Liver (tissue), 9 donors: ENCODE data around the gene IL10. TPM values are rescaled to one million over a fixed set of nuclear protein-coding genes. Genes with fewer than 3 reads are reported as not detected.
A peak's percentile ranks its signal among the peaks of the same experiment; 100 is the strongest.

Experiments used
- DNase-seq: peaks from one replicate; pipeline ENCODE4 v3.0.0-alpha.2; 2017; ENCODE audit warnings: low spot score
- H3K27ac ChIP-seq, 2 donors: one replicate each; pipeline ENCODE4 v1.7.0; 2013; ENCODE audit warnings: inconsistent platforms in 2 of 2, low read length in 2 of 2, control low read depth in 1 of 2, low read depth in 1 of 2, mild to moderate bottlenecking in 1 of 2
- H3K27me3 ChIP-seq, 4 donors: one replicate each; pipeline versions ENCODE4 v1.6.1 to v1.7.0; 2013; ENCODE audit warnings: low read length in 3 of 4, inconsistent platforms in 1 of 4, mild to moderate bottlenecking in 1 of 4, moderate library complexity in 1 of 4; ENCODE audit not compliant: control insufficient read depth in 4 of 4, insufficient read depth in 4 of 4
- H3K36me3 ChIP-seq, 4 donors: one replicate each; pipeline versions ENCODE4 v1.6.1 to v1.7.0; 2013; ENCODE audit warnings: low read length in 3 of 4, mild to moderate bottlenecking in 3 of 4, low read depth in 1 of 4, moderate library complexity in 1 of 4; ENCODE audit not compliant: control insufficient read depth in 4 of 4, insufficient read depth in 3 of 4
- H3K4me1 ChIP-seq, 4 donors: one replicate each; pipeline versions ENCODE4 v1.6.1 to v1.7.0; 2013; ENCODE audit warnings: low read length in 3 of 4, mild to moderate bottlenecking in 3 of 4, moderate library complexity in 1 of 4; ENCODE audit not compliant: control insufficient read depth in 4 of 4, insufficient read depth in 4 of 4
- H3K4me3 ChIP-seq, 3 donors: one replicate each; pipeline versions ENCODE4 v1.6.1 to v1.7.0; 2013; ENCODE audit warnings: low read length in 3 of 3, control low read depth in 1 of 3, low read depth in 1 of 3, mild to moderate bottlenecking in 1 of 3
- H3K9ac ChIP-seq, 2 donors: one replicate each; pipeline ENCODE4 v1.7.0; 2013; ENCODE audit warnings: low read length in 2 of 2, mild to moderate bottlenecking in 2 of 2, moderate library complexity in 2 of 2, control low read depth in 1 of 2, low read depth in 1 of 2
- H3K9me3 ChIP-seq, 4 donors: one replicate each; pipeline versions ENCODE4 v1.6.1 to v1.7.0; 2013; ENCODE audit warnings: low read length in 3 of 4; ENCODE audit not compliant: control insufficient read depth in 4 of 4
- EGR1 ChIP-seq, 2 donors: IDR thresholded peaks; 2 replicates each; pipeline ENCODE4 v1.6.1; 2016 to 2018; ENCODE audit warnings: antibody characterized with exemption in 2 of 2, low read depth in 2 of 2
- FOXA2 ChIP-seq: IDR thresholded peaks from 2 replicates; pipeline ENCODE4 v1.6.1; 2016; ENCODE audit warnings: antibody characterized with exemption
- GABPA ChIP-seq, 2 donors: IDR thresholded peaks in 1 of 2; conservative IDR thresholded peaks in 1 of 2; 2 replicates each; pipeline ENCODE4 v1.6.1; 2016; ENCODE audit warnings: antibody characterized with exemption in 2 of 2, mild to moderate bottlenecking in 1 of 2, moderate library complexity in 1 of 2
- NR2F2 ChIP-seq: IDR thresholded peaks from 2 replicates; pipeline ENCODE4 v1.6.1; 2016; ENCODE audit warnings: antibody characterized with exemption
- RAD21 ChIP-seq, 2 donors: IDR thresholded peaks; 2 replicates each; pipeline ENCODE4 v1.6.1; 2016; ENCODE audit warnings: antibody characterized with exemption in 2 of 2, mild to moderate bottlenecking in 2 of 2
- RXRA ChIP-seq, 2 donors: IDR thresholded peaks; 2 replicates each; pipeline ENCODE4 v1.6.1; 2017 to 2018; ENCODE audit warnings: antibody characterized with exemption in 2 of 2, mild to moderate bottlenecking in 1 of 2
- TAF1 ChIP-seq: conservative IDR thresholded peaks from 2 replicates; pipeline ENCODE4 v1.6.1; 2016; ENCODE audit warnings: antibody characterized with exemption, mild to moderate bottlenecking
- WGBS: extraction: QIAGEN DNeasy Blood & Tissue Kit; methylation state at CpG from one replicate; pipeline ENCODE4 v1.1.7; 2013; 5-methylcytosine and 5-hydroxymethylcytosine counted together
- polyA plus RNA-seq, 2 donors: library from polyadenylated mRNA; stranded (reverse) in 1 of 2; unstranded in 1 of 2; fragments of 200-250 nt in 1 of 2; fragments of >200 nt in 1 of 2; fragmentation: Nextera tagmentation in 1 of 2; extraction: Ambion mirVana in 1 of 2; gene quantifications; one replicate each; pipeline versions ENCODE4 v1.2.1 to v1.2.3, GENCODE V29; 2013 to 2015
- total RNA-seq, 2 donors: library from RNA; depleted of rRNA; stranded (reverse); fragments of >200 nt; gene quantifications; one replicate each; pipeline ENCODE4 v1.2.3, GENCODE V29; 2014
- TF ChIP-seq, protein P1 (sequence below): fragments of 150-350 bp; IDR thresholded peaks from 2 replicates; pipeline ENCODE4 v1.5.1; 2017; ENCODE audit warnings: improper control_type of control experiment, low read depth, low read length; ENCODE audit not compliant: missing input control
- TF ChIP-seq, protein P2 (sequence below): IDR thresholded peaks from 2 replicates; pipeline ENCODE4 v1.6.1; 2016; ENCODE audit warnings: antibody characterized with exemption
- TF ChIP-seq, protein P3 (sequence below): IDR thresholded peaks from 2 replicates; pipeline ENCODE4 v1.6.1; 2016; ENCODE audit warnings: antibody characterized with exemption
- donor health status: healthy.
- donor health status: healthy.
- donor health status: healthy.
- donor health status: healthy.
- donor health status: healthy.

IL10 gene
- total and polyA plus RNA-seq, 4 donors, result 0.23 to 1.4 (median 0.59) TPM

DNA sequence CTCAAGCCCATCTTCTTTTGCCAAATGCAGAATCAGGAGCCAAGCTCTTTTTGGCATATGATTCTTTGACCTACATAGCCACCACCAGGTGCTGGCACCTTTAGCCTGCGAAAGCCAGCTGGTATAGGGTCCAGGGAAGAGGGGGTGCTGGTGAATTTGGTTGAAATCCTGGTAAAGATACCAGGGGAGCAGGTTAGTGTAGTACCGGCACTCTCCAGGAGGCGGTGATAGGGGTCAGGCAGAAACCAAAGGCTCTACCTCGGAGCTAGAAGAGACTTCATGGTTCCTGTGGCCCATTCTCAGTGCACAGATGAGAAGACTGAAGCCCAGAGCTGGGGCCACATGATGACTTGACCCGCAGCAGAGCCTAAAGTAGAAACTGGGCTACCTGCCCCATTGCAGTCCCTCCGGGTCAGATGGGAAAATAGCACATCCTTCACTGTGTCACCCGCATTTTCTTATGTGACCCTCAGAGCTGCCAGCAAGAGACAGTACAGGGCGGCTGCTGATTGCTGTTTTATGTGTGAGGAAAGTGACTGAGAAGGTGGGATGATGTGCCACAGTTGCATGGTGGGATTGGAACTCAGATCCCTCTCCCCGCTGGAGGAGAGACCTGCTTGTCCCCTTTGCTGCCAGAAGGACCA lies 37.7 kb downstream of the IL10 start:
- peak; percentile 76 for DNase-seq
- Histone ChIP-seq H3K27ac (no peak overlapping the region), H3K4me1 (peaks cover 0 to 19% (median 9%) of the 10 kb centered on the region in 4 donors), H3K9ac (no peak overlapping the region), H3K27me3 (no peaks in the 10 kb centered on the region), H3K4me3 (no peak overlapping the region), H3K36me3 (peaks cover 14 to 43% (median 32%) of the 10 kb centered on the region in 4 donors), H3K9me3 (no peaks in the 10 kb centered on the region)
- peak; percentile 76 to 84 for TF ChIP-seq RAD21 (IDR thresholded peaks at IDR 0.05)
- TF ChIP-seq EGR1 (IDR thresholded peaks at IDR 0.05; ENCODE audit: low read depth in 2 of 2), result no peak
- TF ChIP-seq, protein P1, sequence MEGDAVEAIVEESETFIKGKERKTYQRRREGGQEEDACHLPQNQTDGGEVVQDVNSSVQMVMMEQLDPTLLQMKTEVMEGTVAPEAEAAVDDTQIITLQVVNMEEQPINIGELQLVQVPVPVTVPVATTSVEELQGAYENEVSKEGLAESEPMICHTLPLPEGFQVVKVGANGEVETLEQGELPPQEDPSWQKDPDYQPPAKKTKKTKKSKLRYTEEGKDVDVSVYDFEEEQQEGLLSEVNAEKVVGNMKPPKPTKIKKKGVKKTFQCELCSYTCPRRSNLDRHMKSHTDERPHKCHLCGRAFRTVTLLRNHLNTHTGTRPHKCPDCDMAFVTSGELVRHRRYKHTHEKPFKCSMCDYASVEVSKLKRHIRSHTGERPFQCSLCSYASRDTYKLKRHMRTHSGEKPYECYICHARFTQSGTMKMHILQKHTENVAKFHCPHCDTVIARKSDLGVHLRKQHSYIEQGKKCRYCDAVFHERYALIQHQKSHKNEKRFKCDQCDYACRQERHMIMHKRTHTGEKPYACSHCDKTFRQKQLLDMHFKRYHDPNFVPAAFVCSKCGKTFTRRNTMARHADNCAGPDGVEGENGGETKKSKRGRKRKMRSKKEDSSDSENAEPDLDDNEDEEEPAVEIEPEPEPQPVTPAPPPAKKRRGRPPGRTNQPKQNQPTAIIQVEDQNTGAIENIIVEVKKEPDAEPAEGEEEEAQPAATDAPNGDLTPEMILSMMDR, result peak; percentile 62
- 81% methylated on average over 9 of the region's 9 CpGs for WGBS

DNA sequence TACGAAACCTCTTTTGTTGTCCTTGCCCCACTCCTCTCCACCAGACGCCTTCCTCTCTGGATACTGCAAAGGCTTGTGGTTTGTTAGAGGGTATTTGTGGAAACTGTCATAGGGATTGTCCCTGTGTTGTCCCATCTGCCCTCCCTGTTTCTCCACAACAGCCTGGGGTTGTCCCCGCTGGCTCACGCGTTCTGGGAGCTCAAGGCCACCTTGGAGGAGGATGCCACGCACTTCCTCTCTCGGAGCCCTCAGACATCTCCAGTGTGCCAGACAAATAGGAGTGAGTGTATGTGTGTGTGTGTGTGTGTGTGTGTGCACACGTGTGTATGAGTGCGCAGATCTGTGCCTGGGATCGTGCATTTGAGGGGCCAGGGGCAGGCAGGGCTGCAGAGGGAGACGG lies 39.3 kb downstream of the IL10 start:
- H3K9me3 ChIP-seq, result no peaks in the 10 kb centered on the region
- H3K4me1 ChIP-seq, result peaks cover 0 to 17% (median 5%) of the 10 kb centered on the region in 4 donors
- 91% methylated on average over 11 of the region's 11 CpGs for WGBS
- TF ChIP-seq, protein P1, result no peak
- TF ChIP-seq RAD21 (IDR thresholded peaks at IDR 0.05) (no peak), NR2F2 (no peak), TAF1 (no peak), EGR1 (IDR thresholded peaks at IDR 0.05; ENCODE audit: low read depth in 2 of 2) (no peak), FOXA2 (no peak), GABPA (IDR thresholded peaks at IDR 0.05 in 1 of 2, conservative IDR thresholded peaks at IDR 0.05 in 1 of 2) (no peak), RXRA (IDR thresholded peaks at IDR 0.05) (no peak)
- TF ChIP-seq, protein P2, sequence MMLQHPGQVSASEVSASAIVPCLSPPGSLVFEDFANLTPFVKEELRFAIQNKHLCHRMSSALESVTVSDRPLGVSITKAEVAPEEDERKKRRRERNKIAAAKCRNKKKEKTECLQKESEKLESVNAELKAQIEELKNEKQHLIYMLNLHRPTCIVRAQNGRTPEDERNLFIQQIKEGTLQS, result no peak
- TF ChIP-seq, protein P3, sequence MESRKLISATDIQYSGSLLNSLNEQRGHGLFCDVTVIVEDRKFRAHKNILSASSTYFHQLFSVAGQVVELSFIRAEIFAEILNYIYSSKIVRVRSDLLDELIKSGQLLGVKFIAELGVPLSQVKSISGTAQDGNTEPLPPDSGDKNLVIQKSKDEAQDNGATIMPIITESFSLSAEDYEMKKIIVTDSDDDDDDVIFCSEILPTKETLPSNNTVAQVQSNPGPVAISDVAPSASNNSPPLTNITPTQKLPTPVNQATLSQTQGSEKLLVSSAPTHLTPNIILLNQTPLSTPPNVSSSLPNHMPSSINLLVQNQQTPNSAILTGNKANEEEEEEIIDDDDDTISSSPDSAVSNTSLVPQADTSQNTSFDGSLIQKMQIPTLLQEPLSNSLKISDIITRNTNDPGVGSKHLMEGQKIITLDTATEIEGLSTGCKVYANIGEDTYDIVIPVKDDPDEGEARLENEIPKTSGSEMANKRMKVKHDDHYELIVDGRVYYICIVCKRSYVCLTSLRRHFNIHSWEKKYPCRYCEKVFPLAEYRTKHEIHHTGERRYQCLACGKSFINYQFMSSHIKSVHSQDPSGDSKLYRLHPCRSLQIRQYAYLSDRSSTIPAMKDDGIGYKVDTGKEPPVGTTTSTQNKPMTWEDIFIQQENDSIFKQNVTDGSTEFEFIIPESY, result no peak
- H3K36me3 ChIP-seq, result peaks cover 15 to 50% (median 35%) of the 10 kb centered on the region in 4 donors
- H3K27me3 ChIP-seq, result no peaks in the 10 kb centered on the region
- no peak overlapping the region for H3K27ac ChIP-seq
- no peak for DNase-seq
- H3K9ac ChIP-seq, result no peak overlapping the region
- H3K4me3 ChIP-seq, result no peak overlapping the region
